CD4-positive, alpha-beta T cell (primary cell): ENCODE measurements around the gene CMPK2. TPM values are rescaled to one million over a fixed set of nuclear protein-coding genes. Genes with fewer than 3 reads are reported as not detected.

Source experiments
- ATAC-seq: fragments of 200-7000 bp; cut with Tn5 transposase; one replicate; pipeline ENCODE4 v1.10.0; 2022; ENCODE audit warnings: mild to moderate bottlenecking; ENCODE audit not compliant: poor library complexity
- CTCF ChIA-PET: fragments of 350-600 bp; sonication (Branson Sonifier 250); formaldehyde crosslinking; loops from one replicate; lab custom pipeline; 2021; ENCODE audit warnings: antibody characterized with exemption, inconsistent platforms; lab: Charles Lee
- POLR2A ChIA-PET: fragments of 350-600 bp; sonication (Branson Sonifier 250); formaldehyde crosslinking; loops from one replicate; lab custom pipeline; 2021; ENCODE audit warnings: antibody characterized with exemption, inconsistent platforms; lab: Charles Lee
- DNase-seq, 14 experiments: peaks; one replicate each; pipeline ENCODE4 v3.0.0-alpha.2; 2013 to 2020; ENCODE audit warnings: mixed read lengths in 2 of 14
- H3K27ac ChIP-seq, 2 donors: one replicate each; pipeline versions ENCODE4 v1.5.1 to v1.7.0; 2013; ENCODE audit warnings: low read length in 2 of 2, low read depth in 1 of 2, mild to moderate bottlenecking in 1 of 2
- H3K27me3 ChIP-seq, 2 experiments: 1 replicate in 1 of 2; 2 replicates in 1 of 2; pipeline versions ENCODE4 v1.6.1 to v1.7.0; 2013; ENCODE audit warnings: low read length in 2 of 2, control low read depth in 1 of 2, mild to moderate bottlenecking in 1 of 2, moderate library complexity in 1 of 2; ENCODE audit not compliant: insufficient read depth in 2 of 2, control insufficient read depth in 1 of 2
- H3K36me3 ChIP-seq: one replicate; pipeline ENCODE4 v1.6.1; 2013; ENCODE audit warnings: low read length, control low read depth; ENCODE audit not compliant: insufficient read depth
- H3K4me1 ChIP-seq: one replicate; pipeline ENCODE4 v1.6.1; 2013; ENCODE audit warnings: low read length, control low read depth; ENCODE audit not compliant: insufficient read depth
- H3K4me3 ChIP-seq: one replicate; pipeline ENCODE4 v1.5.1; 2013; ENCODE audit warnings: mild to moderate bottlenecking, low read length, moderate library complexity
- H3K9me3 ChIP-seq, 2 experiments: 1 replicate in 1 of 2; 2 replicates in 1 of 2; pipeline versions ENCODE4 v1.6.1 to v1.7.0; 2013; ENCODE audit warnings: low read length in 2 of 2, mild to moderate bottlenecking in 2 of 2, control low read depth in 1 of 2, moderate library complexity in 1 of 2; ENCODE audit not compliant: control insufficient read depth in 1 of 2, insufficient read depth in 1 of 2
- H3K27ac Mint-ChIP-seq: one replicate; pipeline ENCODE4 v1.8.0; 2020; ENCODE audit warnings: mixed read lengths
- H3K27me3 Mint-ChIP-seq: one replicate; pipeline ENCODE4 v1.8.0; 2021; ENCODE audit warnings: mixed read lengths
- H3K36me3 Mint-ChIP-seq: one replicate; pipeline ENCODE4 v1.8.0; 2021; ENCODE audit warnings: low read depth, mixed read lengths
- H3K4me1 Mint-ChIP-seq: one replicate; pipeline ENCODE4 v1.8.0; 2021; ENCODE audit warnings: low read depth, mixed read lengths
- H3K4me3 Mint-ChIP-seq: one replicate; pipeline ENCODE4 v1.8.0; 2020; ENCODE audit warnings: mild to moderate bottlenecking, mixed read lengths
- H3K9me3 Mint-ChIP-seq: one replicate; pipeline ENCODE4 v1.8.0; 2020; ENCODE audit warnings: mixed read lengths
- intact Hi-C, 2 experiments: fragments of 100-400 bp; cut with DNase I in 1 of 2; cut with micrococcal nuclease in 1 of 2; formaldehyde crosslinking; loops; one replicate each; pipeline versions ENCODE4 v1.15.1 to v1.9.0; 2023 to 2025; cut with DNase I, micrococcal nuclease
- total RNA-seq, 174 experiments: library from RNA in 2 of 174; stranded (reverse) in 2 of 174; gene quantifications; one replicate each; pipeline ENCODE4 v1.2.3 and lab custom pipeline; 2021 to 2026
- TF ChIP-seq, protein P1 (sequence below): fragments of 200-600 bp; IDR thresholded peaks from one replicate; pipeline ENCODE4 v1.8.0; 2022; ENCODE audit warnings: antibody characterized with exemption, mild to moderate bottlenecking

The CMPK2 gene
- total RNA-seq, 2 experiments from 2014 or later: 6.5 to 7.6 TPM

DNA sequence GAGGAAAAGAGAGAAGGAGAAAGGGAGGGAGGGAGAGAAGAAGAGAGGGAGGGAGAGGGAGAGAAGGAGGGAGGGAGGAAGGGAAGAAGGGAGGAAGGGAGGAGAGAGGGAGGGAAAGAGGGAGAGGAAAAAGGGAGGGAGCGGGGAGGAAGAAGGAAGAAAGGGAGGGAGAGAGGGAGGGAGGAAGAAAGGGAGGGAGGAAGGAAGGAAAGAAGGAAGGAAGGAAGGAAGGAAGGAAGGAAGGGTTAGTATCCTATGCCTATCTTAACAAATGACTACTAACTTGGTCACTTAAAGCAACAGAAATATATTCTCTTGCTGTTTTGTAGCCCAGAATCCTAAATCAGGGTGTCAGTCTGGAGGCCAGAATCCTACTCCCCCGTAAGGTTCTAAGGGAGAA is 52.1 kb downstream of the CMPK2 start:
- H3K27me3 Mint-ChIP-seq: peaks cover 26% of the 10 kb centered on the region
- H3K36me3 Mint-ChIP-seq: no peaks in the 10 kb centered on the region
- Histone ChIP-seq H3K4me1 (no peaks in the 10 kb centered on the region), H3K36me3 (no peaks in the 10 kb centered on the region), H3K9me3 (no peaks in the 10 kb centered on the region), H3K27me3 (peaks cover 4 to 9% of the 10 kb centered on the region in 2 experiments), H3K4me3 (no peak overlapping the region), H3K27ac (no peak overlapping the region)
- POLR2A ChIA-PET: no interaction called here
- no peak overlapping the region for H3K27ac Mint-ChIP-seq
- no peak overlapping the region for H3K4me3 Mint-ChIP-seq
- no peak for ATAC-seq
- DNase-seq: no peak
- intact Hi-C loops: no loop called here
- H3K9me3 Mint-ChIP-seq: no peaks in the 10 kb centered on the region
- H3K4me1 Mint-ChIP-seq: no peaks in the 10 kb centered on the region
- TF ChIP-seq, protein P1, sequence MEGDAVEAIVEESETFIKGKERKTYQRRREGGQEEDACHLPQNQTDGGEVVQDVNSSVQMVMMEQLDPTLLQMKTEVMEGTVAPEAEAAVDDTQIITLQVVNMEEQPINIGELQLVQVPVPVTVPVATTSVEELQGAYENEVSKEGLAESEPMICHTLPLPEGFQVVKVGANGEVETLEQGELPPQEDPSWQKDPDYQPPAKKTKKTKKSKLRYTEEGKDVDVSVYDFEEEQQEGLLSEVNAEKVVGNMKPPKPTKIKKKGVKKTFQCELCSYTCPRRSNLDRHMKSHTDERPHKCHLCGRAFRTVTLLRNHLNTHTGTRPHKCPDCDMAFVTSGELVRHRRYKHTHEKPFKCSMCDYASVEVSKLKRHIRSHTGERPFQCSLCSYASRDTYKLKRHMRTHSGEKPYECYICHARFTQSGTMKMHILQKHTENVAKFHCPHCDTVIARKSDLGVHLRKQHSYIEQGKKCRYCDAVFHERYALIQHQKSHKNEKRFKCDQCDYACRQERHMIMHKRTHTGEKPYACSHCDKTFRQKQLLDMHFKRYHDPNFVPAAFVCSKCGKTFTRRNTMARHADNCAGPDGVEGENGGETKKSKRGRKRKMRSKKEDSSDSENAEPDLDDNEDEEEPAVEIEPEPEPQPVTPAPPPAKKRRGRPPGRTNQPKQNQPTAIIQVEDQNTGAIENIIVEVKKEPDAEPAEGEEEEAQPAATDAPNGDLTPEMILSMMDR: no peak
- CTCF ChIA-PET: no interaction called here

DNA sequence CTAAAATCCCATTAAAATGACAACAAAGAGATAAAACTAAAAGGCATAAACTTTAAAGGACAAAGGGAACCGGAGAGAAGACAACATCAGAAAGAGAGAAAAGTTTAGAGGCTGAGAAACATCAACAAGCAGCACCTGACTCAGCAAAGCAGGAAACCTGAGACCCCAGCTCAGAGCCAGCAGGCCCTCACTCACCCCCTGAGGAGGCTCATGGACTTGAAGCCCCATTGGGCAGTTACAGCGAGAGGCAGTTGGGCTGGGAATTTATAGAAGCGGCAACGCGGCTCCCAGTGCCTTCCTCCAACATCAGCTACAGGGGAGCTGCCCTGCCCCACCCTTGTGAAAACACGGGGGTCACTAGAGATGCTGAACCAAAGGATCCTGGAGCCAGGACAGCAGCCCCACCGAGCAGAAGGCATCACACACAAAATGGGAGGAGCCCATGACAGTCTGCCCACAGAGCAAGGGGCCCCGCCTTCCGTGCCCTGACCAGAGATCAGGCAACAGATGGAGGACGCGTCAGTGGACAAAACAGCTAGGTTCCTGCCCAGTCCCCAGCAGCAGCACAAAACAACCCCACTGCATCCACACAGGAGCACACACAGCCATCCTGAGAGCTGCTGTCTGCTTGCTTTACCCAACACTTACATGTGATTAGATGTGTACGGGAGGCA is 52.7 kb downstream of the CMPK2 start:
- no peaks in the 10 kb centered on the region for H3K36me3 Mint-ChIP-seq
- CTCF ChIA-PET: no interaction called here
- no peak overlapping the region for H3K27ac Mint-ChIP-seq

DNA sequence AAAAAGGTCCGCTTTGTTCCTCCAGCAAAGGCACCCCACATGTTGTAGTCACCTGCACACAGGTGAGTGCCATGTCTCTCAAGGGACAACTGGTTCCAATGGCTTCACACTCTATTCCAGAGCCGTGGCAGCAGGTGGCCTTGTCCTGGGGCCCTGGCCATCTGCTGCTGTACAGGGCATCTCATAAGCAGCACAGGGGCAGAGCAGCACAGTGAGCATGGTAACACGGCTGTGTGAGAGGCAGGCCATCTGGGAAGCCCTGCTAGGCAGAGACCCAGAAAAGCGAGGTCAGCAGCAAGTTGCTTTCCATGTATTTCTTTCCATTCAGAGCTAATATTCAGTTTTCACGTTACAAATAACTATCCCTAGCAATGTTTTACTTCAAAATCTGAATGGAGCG is 54.7 kb downstream of the CMPK2 start:
- CTCF ChIA-PET: no interaction called here

More for the DNA sequence above, 52.7 kb downstream of the CMPK2 start:
- H3K27me3 Mint-ChIP-seq: peaks cover 32% of the 10 kb centered on the region
- H3K9me3 Mint-ChIP-seq: no peaks in the 10 kb centered on the region
- no peak overlapping the region for H3K4me3 Mint-ChIP-seq
- no peak overlapping the region for H3K4me3 ChIP-seq
- no peak overlapping the region for H3K27ac ChIP-seq
- intact Hi-C loops: no loop called here
- H3K27me3 ChIP-seq: peaks cover 3 to 9% of the 10 kb centered on the region in 2 experiments
- ATAC-seq (no peak), DNase-seq (no peak)
- H3K4me1 ChIP-seq: no peaks in the 10 kb centered on the region
- H3K36me3 ChIP-seq: no peaks in the 10 kb centered on the region
- no peaks in the 10 kb centered on the region for H3K9me3 ChIP-seq
- POLR2A ChIA-PET: no interaction called here
- TF ChIP-seq, protein P1: no peak
- no peaks in the 10 kb centered on the region for H3K4me1 Mint-ChIP-seq

More for the DNA sequence above, 54.7 kb downstream of the CMPK2 start:
- Mint-ChIP-seq H3K9me3 (no peaks in the 10 kb centered on the region), H3K4me3 (no peak overlapping the region), H3K27me3 (peaks cover 39% of the 10 kb centered on the region), H3K36me3 (no peaks in the 10 kb centered on the region), H3K27ac (no peak overlapping the region), H3K4me1 (no peaks in the 10 kb centered on the region)
- POLR2A ChIA-PET: no interaction called here
- Histone ChIP-seq H3K36me3 (no peaks in the 10 kb centered on the region), H3K4me1 (no peaks in the 10 kb centered on the region), H3K27me3 (peaks cover 0 to 12% of the 10 kb centered on the region in 2 experiments), H3K27ac (no peak overlapping the region), H3K9me3 (no peaks in the 10 kb centered on the region), H3K4me3 (no peak overlapping the region)
- intact Hi-C loops: no loop called here
- TF ChIP-seq, protein P1: no peak
- no peak for DNase-seq
- ATAC-seq: no peak
